Aorta (tissue), 5 donors: Measurements from ENCODE around the gene PSMG1. TPM values are rescaled to one million over a fixed set of nuclear protein-coding genes. Genes with fewer than 3 reads are reported as not detected.

ENCODE experiments used
- ATAC-seq: fragments of 200-7000 bp; cut with Tn5 transposase; one replicate; pipeline ENCODE4 v1.9.1; 2022; ENCODE audit warnings: moderate library complexity; ENCODE audit not compliant: low FRiP score
- DNase-seq, 2 donors: peaks; one replicate each; pipeline ENCODE4 v3.0.0-alpha.2; 2020
- H3K27ac ChIP-seq, 2 donors: one replicate each; pipeline ENCODE4 v1.5.1; 2013; ENCODE audit warnings: low read length in 2 of 2, mild to moderate bottlenecking in 2 of 2, moderate library complexity in 2 of 2, control low read depth in 1 of 2, inconsistent platforms in 1 of 2, low read depth in 1 of 2
- H3K27me3 ChIP-seq, 2 donors: one replicate each; pipeline ENCODE4 v1.6.1; 2013; ENCODE audit warnings: control low read depth in 1 of 2, low read length in 1 of 2, mild to moderate bottlenecking in 1 of 2, moderate library complexity in 1 of 2; ENCODE audit not compliant: insufficient read depth in 2 of 2, control insufficient read depth in 1 of 2
- H3K36me3 ChIP-seq, 2 donors: one replicate each; pipeline ENCODE4 v1.6.1; 2013; ENCODE audit warnings: control low read depth in 1 of 2, low read length in 1 of 2, mild to moderate bottlenecking in 1 of 2; ENCODE audit not compliant: insufficient read depth in 2 of 2, control insufficient read depth in 1 of 2
- H3K4me1 ChIP-seq, 2 donors: one replicate each; pipeline ENCODE4 v1.6.1; 2013; ENCODE audit warnings: low read length in 2 of 2, control low read depth in 1 of 2, mild to moderate bottlenecking in 1 of 2, moderate library complexity in 1 of 2; ENCODE audit not compliant: insufficient read depth in 2 of 2, control insufficient read depth in 1 of 2
- H3K4me3 ChIP-seq, 2 donors: one replicate each; pipeline ENCODE4 v1.5.1; 2013; ENCODE audit warnings: low read length in 2 of 2, control low read depth in 1 of 2, mild to moderate bottlenecking in 1 of 2
- H3K9me3 ChIP-seq: one replicate; pipeline ENCODE4 v1.6.1; 2013; ENCODE audit warnings: mild to moderate bottlenecking, low read length; ENCODE audit not compliant: control insufficient read depth
- WGBS, 2 donors: extraction: QIAGEN DNeasy Blood & Tissue Kit; methylation state at CpG; one replicate each; pipeline ENCODE4 v1.1.7; 2013; 5-methylcytosine and 5-hydroxymethylcytosine counted together
- intact Hi-C, 2 donors: fragments of 100-400 bp; cut with DNase I; formaldehyde crosslinking; loops; one replicate each; pipeline versions ENCODE4 v1.14.2 to v1.15.0; 2022
- polyA plus RNA-seq, 2 donors: library from polyadenylated mRNA; stranded (reverse); fragments of 200-250 nt; gene quantifications; one replicate each; pipeline ENCODE4 v1.2.3, GENCODE V29; 2013
- total RNA-seq, 2 donors: library from RNA; stranded (reverse); fragmentation: NEBNext Ultra II Directional; extraction: Animal tissue kit (Norgen Biotek cat#: 25700); gene quantifications; one replicate each; pipeline ENCODE4 v1.2.1, GENCODE V29; 2021
- donor health status: healthy with polysubstance abuse.
- donor health status: Bipolar disorder and iron deficiency.
- donor health status: DM: no; HTN: no; CAD: no.
- donor health status: DM: no; HTN: no; CAD: no.
- donor health status: DM: yes; HTN: yes; CAD: no.

PSMG1 gene
- total and polyA plus RNA-seq, 4 donors: 23.0 to 65.6 (median 32.2) TPM

- intact Hi-C loops: loop anchor here (10.0 kb wide), 1 partner anchor 627 kb away; no protein-coding TSS in a partner anchor
- WGBS, 2 donors: 18 to 19% methylated on average over 1 of the region's 1 CpG
- no peak for ATAC-seq
Measured at GRCh38 chr21:39131791-39132190, 51.5 kb downstream of the PSMG1 start.

GRCh38 chr21:39127506-39127905, 55.7 kb downstream of the PSMG1 start:
- ATAC-seq: no peak
- intact Hi-C loops: loop anchor here (2.0 to 10.0 kb wide), 4 partner anchors 320 to 463 kb away; partner anchors contain the start of gene ETS2 (in 1 of the 2)
- H3K36me3 ChIP-seq: no peaks in the 10 kb centered on the region

More at GRCh38 chr21:39131791-39132190, 51.5 kb downstream of the PSMG1 start:
- Histone ChIP-seq H3K27me3 (no peaks in the 10 kb centered on the region), H3K27ac (no peak overlapping the region), H3K9me3 (peaks cover 2% of the 10 kb centered on the region), H3K4me1 (no peaks in the 10 kb centered on the region), H3K4me3 (no peak overlapping the region), H3K36me3 (no peaks in the 10 kb centered on the region)
- no peak for DNase-seq

GRCh38 chr21:39126486-39126806, 56.8 kb downstream of the PSMG1 start:
- DNase-seq: no peak
- H3K9me3 ChIP-seq: peaks cover 2% of the 10 kb centered on the region
- no peak overlapping the region for H3K4me3 ChIP-seq
- intact Hi-C loops: loop anchor here (2.0 to 10.0 kb wide), 4 partner anchors 319 to 462 kb away; partner anchors contain the start of gene ETS2 (in 1 of the 2)
- peak; percentile 10 for ATAC-seq
- no peaks in the 10 kb centered on the region for H3K4me1 ChIP-seq
- WGBS, 2 donors: 76 to 78% methylated on average over 4 of the region's 4 CpGs
- no peaks in the 10 kb centered on the region for H3K36me3 ChIP-seq
- no peaks in the 10 kb centered on the region for H3K27me3 ChIP-seq
- H3K27ac ChIP-seq: no peak overlapping the region

More at GRCh38 chr21:39127506-39127905, 55.7 kb downstream of the PSMG1 start:
- Histone ChIP-seq H3K4me1 (no peaks in the 10 kb centered on the region), H3K9me3 (peaks cover 2% of the 10 kb centered on the region), H3K4me3 (no peak overlapping the region), H3K27me3 (no peaks in the 10 kb centered on the region), H3K27ac (no peak overlapping the region)
- 65 to 82% methylated on average over 8 of the region's 8 CpGs for WGBS, 2 donors
- DNase-seq: no peak

GRCh38 chr21:39125752-39126485, 57.3 kb downstream of the PSMG1 start:
- intact Hi-C loops: loop anchor here (2.0 to 10.0 kb wide), 5 partner anchors 37 to 461 kb away; partner anchors contain the start of gene ETS2 (in 1 of the 2)
- WGBS, 2 donors: 12 to 22% methylated on average over 7 of the region's 7 CpGs
- DNase-seq (no peak), ATAC-seq (peak; percentile 88)
- Histone ChIP-seq H3K27ac (no peak overlapping the region), H3K9me3 (no peaks in the 10 kb centered on the region), H3K4me1 (no peaks in the 10 kb centered on the region), H3K4me3 (no peak overlapping the region), H3K36me3 (no peaks in the 10 kb centered on the region), H3K27me3 (no peaks in the 10 kb centered on the region)

Other genes with a start within 250 kb of the PSMG1 start
- 10 to 100 TPM; 41.8 to 68.5 TPM for gene BRWD1, start 130.2 kb upstream of the PSMG1 start, total RNA-seq
- 10 to 100 TPM; 10.0 to 15.0 TPM for gene BRWD1, start 130.2 kb upstream of the PSMG1 start, polyA plus RNA-seq
- gene HMGN1, start 165.6 kb upstream of the PSMG1 start, total RNA-seq: 100 to 1,000 TPM in 1 of 2 donors, 10 to 100 TPM in 1; 77.8 to 111 TPM
- gene HMGN1, start 165.6 kb upstream of the PSMG1 start, polyA plus RNA-seq: 10 to 100 TPM; 66.6 to 86.0 TPM